ENCODE measurements around the gene HIGD2A.

DNA sequence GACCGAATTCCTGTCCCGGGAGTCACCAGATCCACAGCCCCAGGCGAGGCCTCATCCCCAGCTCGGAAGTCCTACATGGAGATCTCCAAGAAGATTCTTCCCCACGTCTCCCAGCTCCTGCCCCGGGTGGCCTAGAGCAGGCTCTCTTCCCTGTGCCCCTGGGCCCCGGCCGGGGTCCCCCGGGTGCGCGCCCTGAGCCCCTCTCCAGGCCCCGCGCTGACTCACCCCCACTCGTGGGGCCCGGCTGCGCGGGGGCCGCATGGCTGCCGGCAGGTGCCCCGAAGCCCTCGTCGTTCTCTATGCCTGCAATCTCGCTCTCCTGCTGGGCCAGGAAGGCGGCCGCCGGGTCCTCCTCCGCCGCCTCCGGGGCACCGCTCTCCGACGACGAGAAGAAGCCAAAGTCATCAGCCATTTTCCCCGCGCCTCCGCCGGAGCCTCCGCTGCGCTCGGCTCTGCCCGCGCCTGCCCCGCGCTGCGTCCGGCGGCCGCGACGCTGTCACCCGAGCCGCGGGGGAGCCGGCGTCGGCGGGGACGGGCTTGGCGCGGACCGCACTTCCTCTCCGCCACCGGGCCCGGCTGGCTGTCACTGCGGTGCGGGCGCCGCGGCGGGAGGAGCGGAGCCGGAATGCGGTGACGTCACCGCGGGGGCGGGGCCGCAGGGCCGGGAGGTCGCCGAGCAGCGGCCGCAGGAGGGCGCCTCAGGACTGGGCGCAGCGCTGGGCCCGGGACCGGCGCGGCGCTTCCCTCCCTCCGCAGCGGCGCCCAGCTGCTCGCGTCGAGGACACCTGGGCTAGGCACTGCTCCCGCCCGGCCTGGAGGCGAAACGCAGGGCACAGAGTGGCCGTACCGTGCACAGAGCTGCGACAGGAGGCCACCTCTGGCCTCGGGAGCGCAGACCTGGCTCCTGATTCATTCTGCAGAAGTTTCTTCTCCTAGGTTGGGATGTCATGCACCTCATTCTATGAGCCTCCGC, 27.7 kb downstream of the HIGD2A start, which contains the start of gene CLTB:
- TF ChIP-seq POLR2A (IDR thresholded peaks at IDR 0.05; ENCODE audit: low read depth, low read length) (peak; percentile 67), EZH2 (IDR thresholded peaks at IDR 0.05; ENCODE audit: borderline replicate concordance, low read depth, low read length, severe bottlenecking) (no peak), JUN (IDR thresholded peaks at IDR 0.05; ENCODE audit: borderline replicate concordance, insufficient read depth, insufficient read length, low read depth) (no peak), FOS (IDR thresholded peaks at IDR 0.05; ENCODE audit: borderline replicate concordance, insufficient read depth, low read length) (peak; percentile 17), POLR2AphosphoS5 (IDR thresholded peaks at IDR 0.05; ENCODE audit: insufficient read depth, low read depth, low read length) (peak; percentile 77), GATA2 (IDR thresholded peaks at IDR 0.05; ENCODE audit: insufficient read depth, insufficient read length, low read depth, low read length) (no peak), MYC (IDR thresholded peaks at IDR 0.05; ENCODE audit: low read depth, low read length) (no peak)
- TF ChIP-seq, protein P1, sequence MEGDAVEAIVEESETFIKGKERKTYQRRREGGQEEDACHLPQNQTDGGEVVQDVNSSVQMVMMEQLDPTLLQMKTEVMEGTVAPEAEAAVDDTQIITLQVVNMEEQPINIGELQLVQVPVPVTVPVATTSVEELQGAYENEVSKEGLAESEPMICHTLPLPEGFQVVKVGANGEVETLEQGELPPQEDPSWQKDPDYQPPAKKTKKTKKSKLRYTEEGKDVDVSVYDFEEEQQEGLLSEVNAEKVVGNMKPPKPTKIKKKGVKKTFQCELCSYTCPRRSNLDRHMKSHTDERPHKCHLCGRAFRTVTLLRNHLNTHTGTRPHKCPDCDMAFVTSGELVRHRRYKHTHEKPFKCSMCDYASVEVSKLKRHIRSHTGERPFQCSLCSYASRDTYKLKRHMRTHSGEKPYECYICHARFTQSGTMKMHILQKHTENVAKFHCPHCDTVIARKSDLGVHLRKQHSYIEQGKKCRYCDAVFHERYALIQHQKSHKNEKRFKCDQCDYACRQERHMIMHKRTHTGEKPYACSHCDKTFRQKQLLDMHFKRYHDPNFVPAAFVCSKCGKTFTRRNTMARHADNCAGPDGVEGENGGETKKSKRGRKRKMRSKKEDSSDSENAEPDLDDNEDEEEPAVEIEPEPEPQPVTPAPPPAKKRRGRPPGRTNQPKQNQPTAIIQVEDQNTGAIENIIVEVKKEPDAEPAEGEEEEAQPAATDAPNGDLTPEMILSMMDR (IDR thresholded peaks at IDR 0.05; ENCODE audit: extremely low read depth in 1 of 2, insufficient read depth in 1 of 2, low read depth in 1 of 2, low read length in 2 of 2), result peak; percentile 65 to 86
- TF ChIP-seq, protein P2, sequence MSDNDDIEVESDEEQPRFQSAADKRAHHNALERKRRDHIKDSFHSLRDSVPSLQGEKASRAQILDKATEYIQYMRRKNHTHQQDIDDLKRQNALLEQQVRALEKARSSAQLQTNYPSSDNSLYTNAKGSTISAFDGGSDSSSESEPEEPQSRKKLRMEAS (IDR thresholded peaks at IDR 0.05; ENCODE audit: insufficient read depth, insufficient read length), result peak; percentile 10
